GM18868 (cell line): ENCODE measurements around the gene HABP2.
A peak's percentile ranks its signal among the peaks of the same experiment; 100 is the strongest.

Experiments used
- ATAC-seq: cut with Tn5 transposase; IDR thresholded peaks from one replicate; pipeline ENCODE4 v1.9.1; 2021; ENCODE audit warnings: mild to moderate bottlenecking, moderate library complexity; ENCODE audit not compliant: unreplicated experiment

The HABP2 gene

GRCh38 chr10:113554214-113554613 is 1.4 kb downstream of the HABP2 start:
- no peak for ATAC-seq

GRCh38 chr10:113555245-113555644 is 2.4 kb downstream of the HABP2 start:
- no peak for ATAC-seq

GRCh38 chr10:113555751-113556150 is 2.9 kb downstream of the HABP2 start:
- ATAC-seq, result no peak

GRCh38 chr10:113557424-113557862 is 4.6 kb downstream of the HABP2 start:
- ATAC-seq, result no peak

- no peak for ATAC-seq
Observed at GRCh38 chr10:113557903-113558321, 5.1 kb downstream of the HABP2 start.

- ATAC-seq, result no peak
Observed at GRCh38 chr10:113560071-113560470, 7.2 kb downstream of the HABP2 start.

GRCh38 chr10:113561214-113561613 is 8.4 kb downstream of the HABP2 start:
- no peak for ATAC-seq

GRCh38 chr10:113562069-113562468 is 9.2 kb downstream of the HABP2 start:
- ATAC-seq, result no peak

GRCh38 chr10:113562704-113563103 is 9.9 kb downstream of the HABP2 start:
- ATAC-seq, result no peak

- ATAC-seq, result peak; percentile 99
Observed at GRCh38 chr10:113563306-113564088, 10.6 kb downstream of the HABP2 start.

GRCh38 chr10:113565364-113565763 is 12.5 kb downstream of the HABP2 start:
- no peak for ATAC-seq

- no peak for ATAC-seq
Observed at GRCh38 chr10:113566888-113567287, 14.0 kb downstream of the HABP2 start.

- no peak for ATAC-seq
Observed at GRCh38 chr10:113569576-113569975, 16.7 kb downstream of the HABP2 start.

- no peak for ATAC-seq
Observed at GRCh38 chr10:113572520-113573290, 19.9 kb downstream of the HABP2 start.

GRCh38 chr10:113573368-113573767 is 20.5 kb downstream of the HABP2 start:
- no peak for ATAC-seq

GRCh38 chr10:113576852-113577251 is 24.0 kb downstream of the HABP2 start:
- no peak for ATAC-seq

- ATAC-seq, result no peak
Observed at GRCh38 chr10:113578773-113579172, 25.9 kb downstream of the HABP2 start.

- ATAC-seq, result no peak
Observed at GRCh38 chr10:113581092-113581491, 28.2 kb downstream of the HABP2 start.

GRCh38 chr10:113583571-113583970 is 30.7 kb downstream of the HABP2 start:
- ATAC-seq, result no peak

GRCh38 chr10:113585949-113586348 is 33.1 kb downstream of the HABP2 start:
- ATAC-seq, result no peak

- no peak for ATAC-seq
Observed at GRCh38 chr10:113589201-113589770, 36.4 kb downstream of the HABP2 start.

GRCh38 chr10:113590581-113590980 is 37.7 kb downstream of the HABP2 start:
- no peak for ATAC-seq
